Type B pancreatic cell (in vitro differentiated cells): Measurements from ENCODE around the gene RBP5. TPM values are rescaled to one million over a fixed set of nuclear protein-coding genes. Genes with fewer than 3 reads are reported as not detected.

ENCODE experiments used
- DNase-seq: peaks from one replicate; pipeline ENCODE4 v3.0.0; 2021; ENCODE audit warnings: mixed read lengths; ENCODE audit not compliant: unreplicated experiment; ENCODE audit errors: extremely low spot score
- H3K27ac Mint-ChIP-seq: 2 replicates; pipeline ENCODE4 v1.8.0; 2021; ENCODE audit warnings: mild to moderate bottlenecking, mixed read lengths
- H3K27me3 Mint-ChIP-seq: 2 replicates; pipeline ENCODE4 v1.8.0; 2021; ENCODE audit warnings: mixed read lengths
- H3K36me3 Mint-ChIP-seq: 2 replicates; pipeline ENCODE4 v1.8.0; 2021; ENCODE audit warnings: mixed read lengths
- H3K4me1 Mint-ChIP-seq: one replicate; pipeline ENCODE4 v1.8.0; 2021; ENCODE audit warnings: mixed read lengths; ENCODE audit not compliant: unreplicated experiment
- H3K4me3 Mint-ChIP-seq: 2 replicates; pipeline ENCODE4 v1.8.0; 2021; ENCODE audit warnings: mild to moderate bottlenecking, mixed read lengths
- H3K9me3 Mint-ChIP-seq: 2 replicates; pipeline ENCODE4 v1.8.0; 2021; ENCODE audit warnings: mixed read lengths
- total RNA-seq: library from RNA; stranded (reverse); gene quantifications from 2 replicates; pipeline ENCODE4 v1.2.1, GENCODE V29; 2021; ENCODE audit warnings: low replicate concordance
- TF ChIP-seq, protein P1 (sequence below): fragments of 200-600 bp; sonication (generic); conservative IDR thresholded peaks from 2 replicates; pipeline ENCODE4 v1.5.0; 2021; ENCODE audit warnings: antibody characterized with exemption, mild to moderate bottlenecking

RBP5 gene
- total RNA-seq, 1 donor from 2014 or later = 1.0 TPM

DNA sequence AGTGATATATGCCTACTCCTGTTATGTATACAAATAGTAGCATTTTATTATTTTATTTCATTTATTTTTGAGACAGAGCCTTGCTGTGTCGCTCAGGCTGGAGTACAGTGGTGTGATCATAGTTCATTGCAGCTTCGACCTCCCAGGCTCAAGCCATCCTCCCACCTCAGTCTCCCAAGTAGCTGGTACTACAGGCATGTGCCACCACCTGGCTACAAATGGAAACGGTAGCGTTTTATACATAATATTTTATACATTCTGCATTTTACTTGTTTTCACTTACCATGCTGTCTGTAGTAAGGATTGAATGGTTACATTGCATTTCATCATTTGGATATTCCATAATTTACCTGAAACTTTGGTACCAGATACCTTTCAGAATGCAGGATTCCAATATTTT, 50.5 kb downstream of the RBP5 start:
- Mint-ChIP-seq H3K9me3 (peaks cover 2% of the 10 kb centered on the region), H3K4me1 (no peaks in the 10 kb centered on the region), H3K27ac (no peak overlapping the region), H3K27me3 (peaks cover 31% of the 10 kb centered on the region), H3K4me3 (no peak overlapping the region), H3K36me3 (peaks cover 2% of the 10 kb centered on the region)
- DNase-seq = no peak
- TF ChIP-seq, protein P1, sequence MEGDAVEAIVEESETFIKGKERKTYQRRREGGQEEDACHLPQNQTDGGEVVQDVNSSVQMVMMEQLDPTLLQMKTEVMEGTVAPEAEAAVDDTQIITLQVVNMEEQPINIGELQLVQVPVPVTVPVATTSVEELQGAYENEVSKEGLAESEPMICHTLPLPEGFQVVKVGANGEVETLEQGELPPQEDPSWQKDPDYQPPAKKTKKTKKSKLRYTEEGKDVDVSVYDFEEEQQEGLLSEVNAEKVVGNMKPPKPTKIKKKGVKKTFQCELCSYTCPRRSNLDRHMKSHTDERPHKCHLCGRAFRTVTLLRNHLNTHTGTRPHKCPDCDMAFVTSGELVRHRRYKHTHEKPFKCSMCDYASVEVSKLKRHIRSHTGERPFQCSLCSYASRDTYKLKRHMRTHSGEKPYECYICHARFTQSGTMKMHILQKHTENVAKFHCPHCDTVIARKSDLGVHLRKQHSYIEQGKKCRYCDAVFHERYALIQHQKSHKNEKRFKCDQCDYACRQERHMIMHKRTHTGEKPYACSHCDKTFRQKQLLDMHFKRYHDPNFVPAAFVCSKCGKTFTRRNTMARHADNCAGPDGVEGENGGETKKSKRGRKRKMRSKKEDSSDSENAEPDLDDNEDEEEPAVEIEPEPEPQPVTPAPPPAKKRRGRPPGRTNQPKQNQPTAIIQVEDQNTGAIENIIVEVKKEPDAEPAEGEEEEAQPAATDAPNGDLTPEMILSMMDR = no peak

DNA sequence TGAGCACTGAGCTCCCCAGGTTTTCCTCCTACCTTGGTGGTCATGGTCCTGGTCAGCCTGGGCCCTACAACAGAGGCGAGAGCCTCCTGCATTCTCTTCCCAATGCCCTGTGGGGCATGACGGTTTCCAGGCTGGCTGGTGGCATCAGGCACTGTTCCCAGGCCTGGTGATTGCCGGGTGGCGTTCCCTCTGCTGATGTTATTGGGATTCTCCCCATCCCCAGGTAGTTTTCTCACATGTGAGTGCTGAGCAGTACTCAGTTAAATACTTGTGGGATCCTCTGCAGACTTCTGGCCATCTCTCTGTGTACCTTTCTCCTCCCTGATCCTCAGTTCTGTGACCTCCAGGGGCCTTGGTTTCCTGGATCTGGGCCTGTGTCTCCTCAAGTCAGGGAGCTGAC, 52.2 kb downstream of the RBP5 start:
- no peak for DNase-seq
- H3K27me3 Mint-ChIP-seq = peaks cover 45% of the 10 kb centered on the region
- H3K9me3 Mint-ChIP-seq = no peaks in the 10 kb centered on the region
- no peaks in the 10 kb centered on the region for H3K36me3 Mint-ChIP-seq
- TF ChIP-seq, protein P1 = no peak
- no peak overlapping the region for H3K27ac Mint-ChIP-seq
- no peaks in the 10 kb centered on the region for H3K4me1 Mint-ChIP-seq
- no peak overlapping the region for H3K4me3 Mint-ChIP-seq

DNA sequence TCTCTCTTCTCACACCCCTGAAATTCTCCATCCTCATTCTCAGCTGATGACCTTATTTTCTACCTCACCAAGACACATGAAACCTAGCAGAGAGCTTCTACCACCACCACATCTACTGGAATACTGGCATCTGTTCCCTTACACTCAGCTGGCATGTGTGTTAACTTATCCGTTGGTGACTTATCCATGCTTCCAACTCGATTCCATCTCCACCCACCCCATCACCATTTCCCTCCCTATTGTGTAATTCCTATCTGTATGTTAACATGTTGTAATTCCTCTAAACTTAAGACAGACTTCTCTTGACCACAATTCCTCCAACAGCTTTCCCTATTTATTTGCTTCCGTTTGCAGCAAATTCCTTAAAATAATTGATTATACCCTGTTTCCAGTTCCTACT, 52.8 kb downstream of the RBP5 start:
- Mint-ChIP-seq H3K4me1 (no peaks in the 10 kb centered on the region), H3K36me3 (no peaks in the 10 kb centered on the region), H3K27ac (no peak overlapping the region), H3K27me3 (peaks cover 45% of the 10 kb centered on the region), H3K4me3 (no peak overlapping the region), H3K9me3 (no peaks in the 10 kb centered on the region)
- TF ChIP-seq, protein P1 = no peak
- DNase-seq = no peak

DNA sequence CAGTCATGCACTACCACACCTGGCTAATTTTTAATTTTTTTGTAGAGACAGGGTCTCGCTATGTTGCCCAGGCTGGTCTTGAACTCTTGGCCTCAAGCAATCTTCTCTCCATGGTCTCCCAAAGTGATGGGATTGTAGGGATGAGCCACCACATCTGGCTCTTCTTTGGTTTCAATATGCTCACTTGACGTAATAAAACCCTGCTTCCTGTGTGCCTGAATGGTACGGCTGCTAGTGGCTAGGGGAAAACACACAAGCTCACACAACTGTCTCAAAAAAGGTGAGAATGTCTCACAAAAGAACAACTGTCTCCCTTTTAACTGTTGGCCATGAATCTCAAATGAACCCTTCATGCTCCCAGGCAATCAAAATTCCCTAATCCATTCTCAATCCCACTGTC, 53.2 kb downstream of the RBP5 start:
- no peak overlapping the region for H3K27ac Mint-ChIP-seq
- no peaks in the 10 kb centered on the region for H3K36me3 Mint-ChIP-seq
- no peaks in the 10 kb centered on the region for H3K4me1 Mint-ChIP-seq
- peaks cover 50% of the 10 kb centered on the region for H3K27me3 Mint-ChIP-seq
- TF ChIP-seq, protein P1 = no peak
- no peak overlapping the region for H3K4me3 Mint-ChIP-seq
- no peaks in the 10 kb centered on the region for H3K9me3 Mint-ChIP-seq
- DNase-seq = no peak

DNA sequence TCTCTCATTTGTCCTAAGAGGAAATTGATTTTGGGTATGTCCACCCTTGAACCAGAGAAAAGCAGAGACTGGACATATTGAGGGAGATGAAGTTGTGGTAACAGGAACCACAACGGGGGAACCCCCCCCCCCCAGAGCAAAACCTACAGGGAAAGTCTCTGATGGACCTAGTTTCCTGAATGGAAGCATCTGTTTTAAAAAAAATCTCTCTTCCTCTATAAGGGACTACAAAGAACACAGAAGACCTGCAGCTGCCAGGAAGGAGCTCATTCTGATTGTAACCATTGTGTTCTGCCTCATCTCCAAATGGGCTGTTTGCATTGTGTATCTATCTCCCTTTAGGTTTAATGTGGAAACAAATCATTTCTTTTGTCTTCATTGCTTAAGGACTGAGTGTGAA, 54.7 kb downstream of the RBP5 start:
- no peak overlapping the region for H3K27ac Mint-ChIP-seq
- H3K4me3 Mint-ChIP-seq = no peak overlapping the region
- peaks cover 53% of the 10 kb centered on the region for H3K27me3 Mint-ChIP-seq
- H3K4me1 Mint-ChIP-seq = no peaks in the 10 kb centered on the region
- TF ChIP-seq, protein P1 = no peak
- H3K36me3 Mint-ChIP-seq = no peaks in the 10 kb centered on the region
- DNase-seq = no peak
- H3K9me3 Mint-ChIP-seq = no peaks in the 10 kb centered on the region

Other genes starting within 250 kb of the RBP5 start
- 10.1 and 20.0 TPM in 2 replicates for gene LRRC23, start 224.1 kb downstream of the RBP5 start, total RNA-seq
- 32.2 and 33.1 TPM in 2 replicates for gene ENO2, start 214.3 kb downstream of the RBP5 start, total RNA-seq
- 131 and 139 TPM in 2 replicates for gene ATN1, start 200.9 kb downstream of the RBP5 start, total RNA-seq
- not detected in 2 replicates for gene RNU7-1, start 185.1 kb downstream of the RBP5 start, total RNA-seq
- gene C12orf57, start 184.9 kb downstream of the RBP5 start, total RNA-seq = 220 and 275 TPM in 2 replicates
- 15.6 and 61.0 TPM in 2 replicates for gene PTPN6, start 177.5 kb downstream of the RBP5 start, total RNA-seq
- gene PHB2, start 158.2 kb downstream of the RBP5 start, total RNA-seq = 252 and 377 TPM in 2 replicates
- gene EMG1, start 158.0 kb downstream of the RBP5 start, total RNA-seq = 46.5 and 108 TPM in 2 replicates
- 34.4 and 79.0 TPM in 2 replicates for gene LPCAT3, start 110.4 kb downstream of the RBP5 start, total RNA-seq
- 2.7 and 3.1 TPM in 2 replicates for gene C1S, start 68.2 kb downstream of the RBP5 start, total RNA-seq
- gene C1R, start 36.4 kb downstream of the RBP5 start, total RNA-seq = 5.4 and 6.5 TPM in 2 replicates
- gene C1RL, start 19.7 kb downstream of the RBP5 start, total RNA-seq = 32.4 and 58.0 TPM in 2 replicates
- 51.6 and 80.7 TPM in 2 replicates for gene CLSTN3, start 1.5 kb upstream of the RBP5 start, total RNA-seq
- 50.2 and 71.8 TPM in 2 replicates for gene PEX5, start 60.8 kb upstream of the RBP5 start, total RNA-seq
- not detected in 2 replicates for gene ACSM4, start 175.2 kb upstream of the RBP5 start, total RNA-seq